GM23338 (cell line): ENCODE measurements around the gene FCN1. TPM values are rescaled to one million over a fixed set of nuclear protein-coding genes. Genes with fewer than 3 reads are reported as not detected.

ENCODE experiments used
- ATAC-seq: fragments of 200-7000 bp; cut with Tn5 transposase; 3 replicates; pipeline ENCODE4 v1.9.1; 2020
- DNase-seq: peaks from one replicate; pipeline ENCODE4 v3.0.0-alpha.2; 2015; ENCODE audit warnings: low spot score
- H2AFZ ChIP-seq: fragments of 200-600 bp; sonication (generic); 2 replicates; pipeline ENCODE4 v1.8.0; 2016; ENCODE audit warnings: antibody characterized with exemption, mild to moderate bottlenecking, moderate library complexity
- H3F3A ChIP-seq: fragments of 200-600 bp; sonication (generic); replicated peaks from 2 replicates; pipeline ENCODE4 v1.8.0; 2017; ENCODE audit warnings: antibody characterized with exemption, mixed run types, low read depth
- H3K27ac ChIP-seq: fragments of 200-600 bp; sonication (generic); 2 replicates; pipeline ENCODE4 v1.6.1; 2016; ENCODE audit warnings: low read depth
- H3K27me3 ChIP-seq: fragments of 200-600 bp; sonication (generic); 2 replicates; pipeline ENCODE4 v1.8.0; 2016; ENCODE audit warnings: mild to moderate bottlenecking, mixed run types, moderate library complexity; ENCODE audit not compliant: insufficient read depth
- H3K36me3 ChIP-seq: fragments of 200-600 bp; sonication (generic); 2 replicates; pipeline ENCODE4 v1.8.0; 2016; ENCODE audit warnings: mild to moderate bottlenecking; ENCODE audit not compliant: insufficient read depth
- H3K4me1 ChIP-seq: fragments of 200-600 bp; sonication (generic); 2 replicates; pipeline ENCODE4 v1.8.0; 2016; ENCODE audit warnings: mild to moderate bottlenecking, moderate library complexity; ENCODE audit not compliant: insufficient read depth
- H3K4me2 ChIP-seq: fragments of 200-600 bp; sonication (generic); 2 replicates; pipeline ENCODE4 v1.7.1; 2017; ENCODE audit warnings: mixed run types
- H3K4me3 ChIP-seq: fragments of 200-600 bp; sonication (generic); 2 replicates; pipeline ENCODE4 v1.6.1; 2016; ENCODE audit warnings: mixed run types
- H3K79me2 ChIP-seq: fragments of 200-600 bp; sonication (generic); replicated peaks from 2 replicates; pipeline ENCODE4 v1.8.0; 2017; ENCODE audit warnings: mild to moderate bottlenecking; ENCODE audit not compliant: insufficient read depth
- H3K9me2 ChIP-seq: fragments of 200-600 bp; sonication (generic); 2 replicates; pipeline ENCODE4 v1.8.0; 2017; ENCODE audit not compliant: insufficient read depth
- H4K20me1 ChIP-seq: fragments of 200-600 bp; sonication (generic); replicated peaks from 2 replicates; pipeline ENCODE4 v1.8.0; 2017; ENCODE audit warnings: mild to moderate bottlenecking; ENCODE audit not compliant: insufficient read depth
- H3K27ac Mint-ChIP-seq: 2 replicates; pipeline ENCODE4 v1.8.0; 2020; ENCODE audit warnings: inconsistent platforms, mild to moderate bottlenecking, moderate library complexity, mixed read lengths
- H3K27me3 Mint-ChIP-seq: 3 replicates; pipeline ENCODE4 v1.8.0; 2022; ENCODE audit warnings: low read depth, mild to moderate bottlenecking, moderate library complexity, mixed read lengths, inconsistent platforms; ENCODE audit not compliant: insufficient read depth, poor library complexity
- H3K36me3 Mint-ChIP-seq: 3 replicates; pipeline ENCODE4 v1.8.0; 2021; ENCODE audit warnings: low read depth, mild to moderate bottlenecking, inconsistent platforms, moderate library complexity, mixed read lengths
- H3K4me1 Mint-ChIP-seq: 3 replicates; pipeline ENCODE4 v1.8.0; 2020; ENCODE audit warnings: mild to moderate bottlenecking, inconsistent platforms, mixed read lengths
- H3K4me3 Mint-ChIP-seq: 3 replicates; pipeline ENCODE4 v1.8.0; 2021; ENCODE audit warnings: moderate library complexity, mild to moderate bottlenecking, inconsistent platforms, mixed read lengths
- H3K9me3 Mint-ChIP-seq: 3 replicates; pipeline ENCODE4 v1.8.0; 2020; ENCODE audit warnings: moderate library complexity, mild to moderate bottlenecking, inconsistent platforms, mixed read lengths
- CREB1 ChIP-seq: fragments of 250-450 bp; sonication (Bioruptor Pico); IDR thresholded peaks from 2 replicates; pipeline ENCODE4 v1.5.0; 2020; ENCODE audit warnings: low read depth, mild to moderate bottlenecking, moderate library complexity
- EZH2 ChIP-seq: fragments of 200-600 bp; sonication (generic); IDR thresholded peaks from one replicate; pipeline ENCODE4 v1.8.0; 2017; ENCODE audit warnings: antibody characterized with exemption, mild to moderate bottlenecking, low read depth; ENCODE audit not compliant: unreplicated experiment
- EZH2phosphoT487 ChIP-seq: fragments of 200-600 bp; sonication (generic); IDR thresholded peaks from one replicate; pipeline ENCODE4 v1.8.1; 2018; ENCODE audit warnings: antibody characterized with exemption; ENCODE audit not compliant: unreplicated experiment
- JUNB ChIP-seq: IDR thresholded peaks from one replicate; pipeline ENCODE4 v1.6.1; 2016; ENCODE audit warnings: antibody characterized with exemption; ENCODE audit not compliant: unreplicated experiment
- NANOG ChIP-seq: IDR thresholded peaks from 2 replicates; pipeline ENCODE4 v1.6.1; 2016; ENCODE audit warnings: antibody characterized with exemption, borderline replicate concordance
- POLR2AphosphoS5 ChIP-seq: IDR thresholded peaks from 2 replicates; pipeline ENCODE4 v1.6.1; 2016; ENCODE audit warnings: antibody characterized with exemption, low read depth
- STAT1 ChIP-seq: IDR thresholded peaks from one replicate; pipeline ENCODE4 v1.6.1; 2016; ENCODE audit warnings: antibody characterized with exemption; ENCODE audit not compliant: unreplicated experiment
- ZNF114 ChIP-seq: fragments of 250-450 bp; sonication (Bioruptor Pico); IDR thresholded peaks from 2 replicates; pipeline ENCODE4 v1.5.0; 2020; ENCODE audit warnings: mild to moderate bottlenecking, moderate library complexity
- ZNF331 ChIP-seq: fragments of 250-450 bp; sonication (Bioruptor Pico); IDR thresholded peaks from 2 replicates; pipeline ENCODE4 v1.5.0; 2020; ENCODE audit warnings: low read depth, mild to moderate bottlenecking, moderate library complexity
- polyA plus RNA-seq: library from polyadenylated mRNA; unstranded; fragments of >200 nt; fragmentation: Nextera tagmentation; extraction: Ambion mirVana; gene quantifications from 2 replicates; pipeline ENCODE4 v1.2.1, GENCODE V29; 2016
- total RNA-seq: library from RNA; depleted of rRNA; stranded (reverse); fragments of >200 nt; shearing (Covaris generic); gene quantifications from 2 replicates; pipeline ENCODE4 v1.2.3, GENCODE V29; 2014
- TF ChIP-seq, protein P1 (sequence below): fragments of 250-450 bp; sonication (Bioruptor Pico); IDR thresholded peaks from 2 replicates; pipeline ENCODE4 v1.5.0; 2020; ENCODE audit warnings: mild to moderate bottlenecking, moderate library complexity
- TF ChIP-seq, protein P2 (sequence below): IDR thresholded peaks from 2 replicates; pipeline ENCODE4 v1.6.1; 2016; ENCODE audit warnings: antibody characterized with exemption
- TF ChIP-seq, protein P3 (sequence below): IDR thresholded peaks from one replicate; pipeline ENCODE4 v1.6.1; 2018; ENCODE audit warnings: antibody characterized with exemption; ENCODE audit not compliant: unreplicated experiment
- TF ChIP-seq, protein P4 (sequence below), 2 experiments: fragments of 200-600 bp in 1 of 2; sonication (generic) in 1 of 2; conservative IDR thresholded peaks; 2 replicates each; pipeline versions ENCODE4 v1.5.1 to v1.6.1; 2016 to 2017; ENCODE audit warnings: antibody characterized with exemption in 2 of 2, low read depth in 2 of 2, mild to moderate bottlenecking in 2 of 2, moderate library complexity in 1 of 2

The FCN1 gene
- total and polyA plus RNA-seq, 2 experiments from 2014 or later = not detected

DNA sequence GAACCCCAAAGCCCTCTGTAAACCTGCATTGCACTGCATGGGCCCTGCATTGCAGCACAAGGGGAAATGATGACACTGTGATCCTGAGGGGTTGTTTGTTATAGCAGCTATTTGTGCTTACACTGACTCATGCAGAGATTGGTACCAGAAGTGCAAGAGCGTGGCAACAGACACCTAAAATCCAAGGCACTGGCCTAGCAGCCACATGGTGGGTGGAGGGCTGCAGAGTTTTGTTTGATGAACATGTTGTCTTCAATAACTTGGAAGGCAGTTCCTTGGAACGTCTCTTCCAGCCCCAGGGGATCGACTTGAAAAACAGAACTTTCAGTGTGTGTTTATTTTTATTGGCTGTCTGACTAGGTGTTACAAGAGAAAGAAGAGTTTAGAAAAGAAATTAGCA, 22.6 kb downstream of the FCN1 start:
- no peaks in the 10 kb centered on the region for H3F3A ChIP-seq
- no peak overlapping the region for H2AFZ ChIP-seq
- TF ChIP-seq, protein P1, sequence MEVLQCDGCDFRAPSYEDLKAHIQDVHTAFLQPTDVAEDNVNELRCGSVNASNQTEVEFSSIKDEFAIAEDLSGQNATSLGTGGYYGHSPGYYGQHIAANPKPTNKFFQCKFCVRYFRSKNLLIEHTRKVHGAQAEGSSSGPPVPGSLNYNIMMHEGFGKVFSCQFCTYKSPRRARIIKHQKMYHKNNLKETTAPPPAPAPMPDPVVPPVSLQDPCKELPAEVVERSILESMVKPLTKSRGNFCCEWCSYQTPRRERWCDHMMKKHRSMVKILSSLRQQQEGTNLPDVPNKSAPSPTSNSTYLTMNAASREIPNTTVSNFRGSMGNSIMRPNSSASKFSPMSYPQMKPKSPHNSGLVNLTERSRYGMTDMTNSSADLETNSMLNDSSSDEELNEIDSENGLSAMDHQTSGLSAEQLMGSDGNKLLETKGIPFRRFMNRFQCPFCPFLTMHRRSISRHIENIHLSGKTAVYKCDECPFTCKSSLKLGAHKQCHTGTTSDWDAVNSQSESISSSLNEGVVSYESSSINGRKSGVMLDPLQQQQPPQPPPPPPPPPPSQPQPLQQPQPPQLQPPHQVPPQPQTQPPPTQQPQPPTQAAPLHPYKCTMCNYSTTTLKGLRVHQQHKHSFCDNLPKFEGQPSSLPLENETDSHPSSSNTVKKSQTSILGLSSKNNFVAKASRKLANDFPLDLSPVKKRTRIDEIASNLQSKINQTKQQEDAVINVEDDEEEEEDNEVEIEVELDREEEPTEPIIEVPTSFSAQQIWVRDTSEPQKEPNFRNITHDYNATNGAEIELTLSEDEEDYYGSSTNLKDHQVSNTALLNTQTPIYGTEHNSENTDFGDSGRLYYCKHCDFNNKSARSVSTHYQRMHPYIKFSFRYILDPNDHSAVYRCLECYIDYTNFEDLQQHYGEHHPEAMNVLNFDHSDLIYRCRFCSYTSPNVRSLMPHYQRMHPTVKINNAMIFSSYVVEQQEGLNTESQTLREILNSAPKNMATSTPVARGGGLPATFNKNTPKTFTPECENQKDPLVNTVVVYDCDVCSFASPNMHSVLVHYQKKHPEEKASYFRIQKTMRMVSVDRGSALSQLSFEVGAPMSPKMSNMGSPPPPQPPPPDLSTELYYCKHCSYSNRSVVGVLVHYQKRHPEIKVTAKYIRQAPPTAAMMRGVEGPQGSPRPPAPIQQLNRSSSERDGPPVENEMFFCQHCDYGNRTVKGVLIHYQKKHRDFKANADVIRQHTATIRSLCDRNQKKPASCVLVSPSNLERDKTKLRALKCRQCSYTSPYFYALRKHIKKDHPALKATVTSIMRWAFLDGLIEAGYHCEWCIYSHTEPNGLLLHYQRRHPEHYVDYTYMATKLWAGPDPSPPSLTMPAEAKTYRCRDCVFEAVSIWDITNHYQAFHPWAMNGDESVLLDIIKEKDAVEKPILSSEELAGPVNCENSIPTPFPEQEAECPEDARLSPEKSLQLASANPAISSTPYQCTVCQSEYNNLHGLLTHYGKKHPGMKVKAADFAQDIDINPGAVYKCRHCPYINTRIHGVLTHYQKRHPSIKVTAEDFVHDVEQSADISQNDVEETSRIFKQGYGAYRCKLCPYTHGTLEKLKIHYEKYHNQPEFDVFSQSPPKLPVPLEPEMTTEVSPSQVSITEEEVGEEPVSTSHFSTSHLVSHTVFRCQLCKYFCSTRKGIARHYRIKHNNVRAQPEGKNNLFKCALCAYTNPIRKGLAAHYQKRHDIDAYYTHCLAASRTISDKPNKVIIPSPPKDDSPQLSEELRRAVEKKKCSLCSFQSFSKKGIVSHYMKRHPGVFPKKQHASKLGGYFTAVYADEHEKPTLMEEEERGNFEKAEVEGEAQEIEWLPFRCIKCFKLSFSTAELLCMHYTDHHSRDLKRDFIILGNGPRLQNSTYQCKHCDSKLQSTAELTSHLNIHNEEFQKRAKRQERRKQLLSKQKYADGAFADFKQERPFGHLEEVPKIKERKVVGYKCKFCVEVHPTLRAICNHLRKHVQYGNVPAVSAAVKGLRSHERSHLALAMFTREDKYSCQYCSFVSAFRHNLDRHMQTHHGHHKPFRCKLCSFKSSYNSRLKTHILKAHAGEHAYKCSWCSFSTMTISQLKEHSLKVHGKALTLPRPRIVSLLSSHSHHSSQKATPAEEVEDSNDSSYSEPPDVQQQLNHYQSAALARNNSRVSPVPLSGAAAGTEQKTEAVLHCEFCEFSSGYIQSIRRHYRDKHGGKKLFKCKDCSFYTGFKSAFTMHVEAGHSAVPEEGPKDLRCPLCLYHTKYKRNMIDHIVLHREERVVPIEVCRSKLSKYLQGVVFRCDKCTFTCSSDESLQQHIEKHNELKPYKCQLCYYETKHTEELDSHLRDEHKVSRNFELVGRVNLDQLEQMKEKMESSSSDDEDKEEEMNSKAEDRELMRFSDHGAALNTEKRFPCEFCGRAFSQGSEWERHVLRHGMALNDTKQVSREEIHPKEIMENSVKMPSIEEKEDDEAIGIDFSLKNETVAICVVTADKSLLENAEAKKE (CRISPR knock-in tag) = no peak
- TF ChIP-seq, protein P2, sequence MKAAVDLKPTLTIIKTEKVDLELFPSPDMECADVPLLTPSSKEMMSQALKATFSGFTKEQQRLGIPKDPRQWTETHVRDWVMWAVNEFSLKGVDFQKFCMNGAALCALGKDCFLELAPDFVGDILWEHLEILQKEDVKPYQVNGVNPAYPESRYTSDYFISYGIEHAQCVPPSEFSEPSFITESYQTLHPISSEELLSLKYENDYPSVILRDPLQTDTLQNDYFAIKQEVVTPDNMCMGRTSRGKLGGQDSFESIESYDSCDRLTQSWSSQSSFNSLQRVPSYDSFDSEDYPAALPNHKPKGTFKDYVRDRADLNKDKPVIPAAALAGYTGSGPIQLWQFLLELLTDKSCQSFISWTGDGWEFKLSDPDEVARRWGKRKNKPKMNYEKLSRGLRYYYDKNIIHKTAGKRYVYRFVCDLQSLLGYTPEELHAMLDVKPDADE = no peak
- TF ChIP-seq POLR2AphosphoS5 = no peak
- TF ChIP-seq EZH2phosphoT487 = no peak
- TF ChIP-seq NANOG = no peak
- no peak for TF ChIP-seq EZH2
- TF ChIP-seq, protein P3, sequence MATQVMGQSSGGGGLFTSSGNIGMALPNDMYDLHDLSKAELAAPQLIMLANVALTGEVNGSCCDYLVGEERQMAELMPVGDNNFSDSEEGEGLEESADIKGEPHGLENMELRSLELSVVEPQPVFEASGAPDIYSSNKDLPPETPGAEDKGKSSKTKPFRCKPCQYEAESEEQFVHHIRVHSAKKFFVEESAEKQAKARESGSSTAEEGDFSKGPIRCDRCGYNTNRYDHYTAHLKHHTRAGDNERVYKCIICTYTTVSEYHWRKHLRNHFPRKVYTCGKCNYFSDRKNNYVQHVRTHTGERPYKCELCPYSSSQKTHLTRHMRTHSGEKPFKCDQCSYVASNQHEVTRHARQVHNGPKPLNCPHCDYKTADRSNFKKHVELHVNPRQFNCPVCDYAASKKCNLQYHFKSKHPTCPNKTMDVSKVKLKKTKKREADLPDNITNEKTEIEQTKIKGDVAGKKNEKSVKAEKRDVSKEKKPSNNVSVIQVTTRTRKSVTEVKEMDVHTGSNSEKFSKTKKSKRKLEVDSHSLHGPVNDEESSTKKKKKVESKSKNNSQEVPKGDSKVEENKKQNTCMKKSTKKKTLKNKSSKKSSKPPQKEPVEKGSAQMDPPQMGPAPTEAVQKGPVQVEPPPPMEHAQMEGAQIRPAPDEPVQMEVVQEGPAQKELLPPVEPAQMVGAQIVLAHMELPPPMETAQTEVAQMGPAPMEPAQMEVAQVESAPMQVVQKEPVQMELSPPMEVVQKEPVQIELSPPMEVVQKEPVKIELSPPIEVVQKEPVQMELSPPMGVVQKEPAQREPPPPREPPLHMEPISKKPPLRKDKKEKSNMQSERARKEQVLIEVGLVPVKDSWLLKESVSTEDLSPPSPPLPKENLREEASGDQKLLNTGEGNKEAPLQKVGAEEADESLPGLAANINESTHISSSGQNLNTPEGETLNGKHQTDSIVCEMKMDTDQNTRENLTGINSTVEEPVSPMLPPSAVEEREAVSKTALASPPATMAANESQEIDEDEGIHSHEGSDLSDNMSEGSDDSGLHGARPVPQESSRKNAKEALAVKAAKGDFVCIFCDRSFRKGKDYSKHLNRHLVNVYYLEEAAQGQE = no peak
- TF ChIP-seq ZNF331 = no peak
- no peak for TF ChIP-seq STAT1
- TF ChIP-seq JUNB = no peak
- TF ChIP-seq, protein P4, sequence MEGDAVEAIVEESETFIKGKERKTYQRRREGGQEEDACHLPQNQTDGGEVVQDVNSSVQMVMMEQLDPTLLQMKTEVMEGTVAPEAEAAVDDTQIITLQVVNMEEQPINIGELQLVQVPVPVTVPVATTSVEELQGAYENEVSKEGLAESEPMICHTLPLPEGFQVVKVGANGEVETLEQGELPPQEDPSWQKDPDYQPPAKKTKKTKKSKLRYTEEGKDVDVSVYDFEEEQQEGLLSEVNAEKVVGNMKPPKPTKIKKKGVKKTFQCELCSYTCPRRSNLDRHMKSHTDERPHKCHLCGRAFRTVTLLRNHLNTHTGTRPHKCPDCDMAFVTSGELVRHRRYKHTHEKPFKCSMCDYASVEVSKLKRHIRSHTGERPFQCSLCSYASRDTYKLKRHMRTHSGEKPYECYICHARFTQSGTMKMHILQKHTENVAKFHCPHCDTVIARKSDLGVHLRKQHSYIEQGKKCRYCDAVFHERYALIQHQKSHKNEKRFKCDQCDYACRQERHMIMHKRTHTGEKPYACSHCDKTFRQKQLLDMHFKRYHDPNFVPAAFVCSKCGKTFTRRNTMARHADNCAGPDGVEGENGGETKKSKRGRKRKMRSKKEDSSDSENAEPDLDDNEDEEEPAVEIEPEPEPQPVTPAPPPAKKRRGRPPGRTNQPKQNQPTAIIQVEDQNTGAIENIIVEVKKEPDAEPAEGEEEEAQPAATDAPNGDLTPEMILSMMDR (conservative IDR thresholded peaks at IDR 0.05; ENCODE audit: low read depth in 2 of 2) = no peak
- TF ChIP-seq CREB1 (CRISPR knock-in tag) = no peak
- TF ChIP-seq ZNF114 (CRISPR knock-in tag) = no peak
- H4K20me1 ChIP-seq = no peaks in the 10 kb centered on the region
- DNase-seq (no peak), ATAC-seq (no peak)
- H3K36me3 ChIP-seq = no peaks in the 10 kb centered on the region
- no peaks in the 10 kb centered on the region for H3K4me1 Mint-ChIP-seq
- H3K27ac Mint-ChIP-seq = no peak overlapping the region
- peaks cover 14% of the 10 kb centered on the region; the same call in 2 of the 3 replicates for H3K36me3 Mint-ChIP-seq
- no peak overlapping the region for H3K4me3 ChIP-seq
- H3K27ac ChIP-seq = no peak overlapping the region
- no peaks in the 10 kb centered on the region for H3K4me1 ChIP-seq
- H3K9me3 Mint-ChIP-seq = peaks cover 33% of the 10 kb centered on the region
- no peaks in the 10 kb centered on the region for H3K27me3 Mint-ChIP-seq
- H3K4me2 ChIP-seq = no peak overlapping the region
- no peaks in the 10 kb centered on the region for H3K79me2 ChIP-seq
- no peak overlapping the region for H3K4me3 Mint-ChIP-seq
- no peaks in the 10 kb centered on the region for H3K9me2 ChIP-seq
- no peaks in the 10 kb centered on the region for H3K27me3 ChIP-seq
